ENCODE measurements around the gene SELENON. TPM values are rescaled to one million over a fixed set of nuclear protein-coding genes. Genes with fewer than 3 reads are reported as not detected.

Gene SELENON
- total RNA-seq = 9.2 and 11.9 TPM in 2 replicates

GRCh38 chr1:25799935-25800702 lies at the start of gene SELENON:
SELENON (plus strand) TSS chr1:25800193; CDS start chr1:25800231, 38 bp downstream.

GRCh38 chr1:25819491-25820246 lies 19.7 kb downstream of the SELENON start, which contains the start of gene MTFR1L:
MTFR1L (plus strand) TSS chr1:25819954; CDS start chr1:25823105, 3,151 bp downstream.

GRCh38 chr1:25858906-25859789 lies 59.2 kb downstream of the SELENON start, which contains the start of gene AUNIP:
AUNIP (minus strand) TSS chr1:25859457; CDS start chr1:25859357, 100 bp downstream.

Other genes with a start within 250 kb of the SELENON start
- under 0.01 and 0.64 TPM in 2 replicates for gene MAN1C1, start 183.4 kb upstream of the SELENON start, total RNA-seq
- gene MTFR1L, start 19.8 kb downstream of the SELENON start, total RNA-seq = 19.5 and 24.3 TPM in 2 replicates
- 2.2 and 2.8 TPM in 2 replicates for gene AUNIP, start 59.3 kb downstream of the SELENON start, total RNA-seq
- gene PAQR7, start 75.5 kb downstream of the SELENON start, total RNA-seq = 12.3 and 19.6 TPM in 2 replicates
- gene STMN1, start 106.2 kb downstream of the SELENON start, total RNA-seq = 15.8 and 41.7 TPM in 2 replicates
- gene PAFAH2, start 197.9 kb downstream of the SELENON start, total RNA-seq = 14.2 and 17.9 TPM in 2 replicates
- gene EXTL1, start 221.6 kb downstream of the SELENON start, total RNA-seq = under 0.01 TPM in 1 of 2 replicates, not detected in the other
- 0.48 TPM in 1 of 2 replicates, not detected in the other for gene SLC30A2, start 245.9 kb downstream of the SELENON start, total RNA-seq